ENCODE data around the gene KNL1. TPM values are rescaled to one million over a fixed set of nuclear protein-coding genes. Genes with fewer than 3 reads are reported as not detected.
A peak's percentile ranks its signal among the peaks of the same experiment; 100 is the strongest.

The KNL1 gene
- total and polyA plus RNA-seq, 9 donors, result 8.7 to 16.9 (median 10.0) TPM

GRCh38 chr15:40688932-40689799, 95.1 kb downstream of the KNL1 start:
- peaks cover 13% of the 10 kb centered on the region for H3K4me1 ChIP-seq (ENCODE audit: control insufficient read depth, insufficient read depth, low read length)
- WGBS (ENCODE audit: insufficient coverage), result 82% methylated on average over 4 of the region's 9 CpGs
- H3K4me3 ChIP-seq (ENCODE audit: low read length), result no peak overlapping the region
- H3K9me3 ChIP-seq (replicated peaks; ENCODE audit: control insufficient read depth, low read depth, low read length), result no peaks in the 10 kb centered on the region
- peaks cover 9% of the 10 kb centered on the region for H3K36me3 ChIP-seq (ENCODE audit: control insufficient read depth, insufficient read depth, low read length)
- peak overlapping the region; percentile 62 for H3K27ac ChIP-seq (ENCODE audit: low read length)
- peak; percentile 10 for DNase-seq
- no peaks in the 10 kb centered on the region for H3K27me3 ChIP-seq (ENCODE audit: control insufficient read depth, insufficient read depth, low read length)

- 100% methylated on average over 2 of the region's 4 CpGs for WGBS (ENCODE audit: insufficient coverage)
- Histone ChIP-seq H3K27me3 (ENCODE audit: control insufficient read depth, insufficient read depth, low read length) (no peaks in the 10 kb centered on the region), H3K36me3 (ENCODE audit: control insufficient read depth, insufficient read depth, low read length) (peaks cover 9% of the 10 kb centered on the region), H3K4me1 (ENCODE audit: control insufficient read depth, insufficient read depth, low read length) (peaks cover 21% of the 10 kb centered on the region), H3K9me3 (replicated peaks; ENCODE audit: control insufficient read depth, low read depth, low read length) (no peaks in the 10 kb centered on the region), H3K4me3 (ENCODE audit: low read length) (no peak overlapping the region), H3K27ac (ENCODE audit: low read length) (no peak overlapping the region)
- no peak for DNase-seq
These were observed 97.7 kb downstream of the KNL1 start for GRCh38 chr15:40691737-40692136.

- H3K36me3 ChIP-seq (ENCODE audit: control insufficient read depth, insufficient read depth, low read length), result peaks cover 9% of the 10 kb centered on the region
- H3K27ac ChIP-seq (ENCODE audit: low read length), result peak overlapping the region; percentile 100
- H3K27me3 ChIP-seq (ENCODE audit: control insufficient read depth, insufficient read depth, low read length), result no peaks in the 10 kb centered on the region
- H3K4me3 ChIP-seq (ENCODE audit: low read length), result peak overlapping the region; percentile 93
- peaks cover 17% of the 10 kb centered on the region for H3K4me1 ChIP-seq (ENCODE audit: control insufficient read depth, insufficient read depth, low read length)
- H3K9me3 ChIP-seq (replicated peaks; ENCODE audit: control insufficient read depth, low read depth, low read length), result no peaks in the 10 kb centered on the region
- 32% methylated on average over 29 of the region's 31 CpGs for WGBS (ENCODE audit: insufficient coverage)
- DNase-seq, result no peak
These were observed 100.0 kb downstream of the KNL1 start for GRCh38 chr15:40693904-40694687.

GRCh38 chr15:40694688-40695468, 100.8 kb downstream of the KNL1 start, which contains the start of gene RAD51:
RAD51 (plus strand) TSS chr15:40695174; CDS start chr15:40698759, 3,585 bp downstream.
- Histone ChIP-seq H3K36me3 (ENCODE audit: control insufficient read depth, insufficient read depth, low read length) (peaks cover 14% of the 10 kb centered on the region), H3K4me3 (ENCODE audit: low read length) (peak within 1 kb of the TSS; percentile 93), H3K9me3 (replicated peaks; ENCODE audit: control insufficient read depth, low read depth, low read length) (no peaks in the 10 kb centered on the region), H3K4me1 (ENCODE audit: control insufficient read depth, insufficient read depth, low read length) (peaks cover 16% of the 10 kb centered on the region), H3K27me3 (ENCODE audit: control insufficient read depth, insufficient read depth, low read length) (no peaks in the 10 kb centered on the region), H3K27ac (ENCODE audit: low read length) (peak within 1 kb of the TSS; percentile 100)
- whole genome bisulfite sequencing (ENCODE audit: insufficient coverage), result under 1% methylated on average over 59 of the region's 81 CpGs
- peak; percentile 98 for DNase-seq

- no peaks in the 10 kb centered on the region for H3K27me3 ChIP-seq (ENCODE audit: control insufficient read depth, insufficient read depth, low read length)
- peak; percentile 33 for DNase-seq
- no peaks in the 10 kb centered on the region for H3K9me3 ChIP-seq (replicated peaks; ENCODE audit: control insufficient read depth, low read depth, low read length)
- peak overlapping the region; percentile 93 for H3K4me3 ChIP-seq (ENCODE audit: low read length)
- H3K4me1 ChIP-seq (ENCODE audit: control insufficient read depth, insufficient read depth, low read length), result peaks cover 16% of the 10 kb centered on the region
- peaks cover 14% of the 10 kb centered on the region for H3K36me3 ChIP-seq (ENCODE audit: control insufficient read depth, insufficient read depth, low read length)
- H3K27ac ChIP-seq (ENCODE audit: low read length), result peak overlapping the region; percentile 32
- WGBS (ENCODE audit: insufficient coverage), result 2% methylated on average over 21 of the region's 24 CpGs
These were observed 101.4 kb downstream of the KNL1 start for GRCh38 chr15:40695469-40695890.

GRCh38 chr15:40696228-40696627, 102.2 kb downstream of the KNL1 start:
- WGBS (ENCODE audit: insufficient coverage), result 88% methylated on average over 9 of the region's 11 CpGs
- H3K4me1 ChIP-seq (ENCODE audit: control insufficient read depth, insufficient read depth, low read length), result peaks cover 16% of the 10 kb centered on the region
- peak overlapping the region; percentile 93 for H3K4me3 ChIP-seq (ENCODE audit: low read length)
- no peak overlapping the region for H3K27ac ChIP-seq (ENCODE audit: low read length)
- no peak for DNase-seq
- H3K27me3 ChIP-seq (ENCODE audit: control insufficient read depth, insufficient read depth, low read length), result no peaks in the 10 kb centered on the region
- H3K9me3 ChIP-seq (replicated peaks; ENCODE audit: control insufficient read depth, low read depth, low read length), result no peaks in the 10 kb centered on the region
- peaks cover 18% of the 10 kb centered on the region for H3K36me3 ChIP-seq (ENCODE audit: control insufficient read depth, insufficient read depth, low read length)

GRCh38 chr15:40697916-40698315, 103.9 kb downstream of the KNL1 start:
- 100% methylated on average over 1 of the region's 7 CpGs for WGBS (ENCODE audit: insufficient coverage)
- DNase-seq, result no peak
- Histone ChIP-seq H3K4me1 (ENCODE audit: control insufficient read depth, insufficient read depth, low read length) (peaks cover 16% of the 10 kb centered on the region), H3K4me3 (ENCODE audit: low read length) (no peak overlapping the region), H3K27ac (ENCODE audit: low read length) (no peak overlapping the region), H3K9me3 (replicated peaks; ENCODE audit: control insufficient read depth, low read depth, low read length) (no peaks in the 10 kb centered on the region), H3K27me3 (ENCODE audit: control insufficient read depth, insufficient read depth, low read length) (no peaks in the 10 kb centered on the region), H3K36me3 (ENCODE audit: control insufficient read depth, insufficient read depth, low read length) (peaks cover 9% of the 10 kb centered on the region)

GRCh38 chr15:40702077-40702476, 108.0 kb downstream of the KNL1 start:
- Histone ChIP-seq H3K36me3 (ENCODE audit: control insufficient read depth, insufficient read depth, low read length) (peaks cover 9% of the 10 kb centered on the region), H3K4me1 (ENCODE audit: control insufficient read depth, insufficient read depth, low read length) (no peaks in the 10 kb centered on the region)
- WGBS (ENCODE audit: insufficient coverage), result no CpG with 5 or more reads among the region's 7 CpGs

GRCh38 chr15:40706121-40706520, 112.1 kb downstream of the KNL1 start:
- H3K9me3 ChIP-seq (replicated peaks; ENCODE audit: control insufficient read depth, low read depth, low read length), result no peaks in the 10 kb centered on the region
- no peak overlapping the region for H3K4me3 ChIP-seq (ENCODE audit: low read length)
- DNase-seq, result no peak
- WGBS (ENCODE audit: insufficient coverage), result no CpG with 5 or more reads among the region's 2 CpGs
- peaks cover 10% of the 10 kb centered on the region for H3K36me3 ChIP-seq (ENCODE audit: control insufficient read depth, insufficient read depth, low read length)
- H3K4me1 ChIP-seq (ENCODE audit: control insufficient read depth, insufficient read depth, low read length), result no peaks in the 10 kb centered on the region
- H3K27ac ChIP-seq (ENCODE audit: low read length), result no peak overlapping the region
- no peaks in the 10 kb centered on the region for H3K27me3 ChIP-seq (ENCODE audit: control insufficient read depth, insufficient read depth, low read length)

More at GRCh38 chr15:40702077-40702476, 108.0 kb downstream of the KNL1 start:
- Histone ChIP-seq H3K4me3 (ENCODE audit: low read length) (no peak overlapping the region), H3K9me3 (replicated peaks; ENCODE audit: control insufficient read depth, low read depth, low read length) (no peaks in the 10 kb centered on the region), H3K27ac (ENCODE audit: low read length) (no peak overlapping the region), H3K27me3 (ENCODE audit: control insufficient read depth, insufficient read depth, low read length) (no peaks in the 10 kb centered on the region)
- DNase-seq, result peak; percentile 29
